ENCODE measurements around the gene RIPPLY1. TPM values are rescaled to one million over a fixed set of nuclear protein-coding genes. Genes with fewer than 3 reads are reported as not detected.

Gene RIPPLY1
- total RNA-seq, 1 experiment from 2014 or later, result 0.27 TPM

GRCh38 chrX:106894978-106895452 is 8.1 kb downstream of the RIPPLY1 start (continued):
- TF ChIP-seq RAD21 (IDR thresholded peaks at IDR 0.05; ENCODE audit: low read depth) (no peak), SP1 (IDR thresholded peaks at IDR 0.05; ENCODE audit: low read depth) (peak; percentile 43; the same call in 1 of the 2 replicates), MAX (IDR thresholded peaks at IDR 0.05) (0 out of 2 replicates have a peak, but pooled peaks have one; percentile 10), TCF7L2 (IDR thresholded peaks at IDR 0.05; ENCODE audit: borderline replicate concordance, extremely low read depth, insufficient read depth, insufficient read length) (peak; percentile 33), POLR2A (IDR thresholded peaks at IDR 0.05; ENCODE audit: borderline replicate concordance, extremely low read depth, insufficient read depth, insufficient read length) (no peak), EZH2phosphoT487 (IDR thresholded peaks at IDR 0.05; ENCODE audit: borderline replicate concordance) (no peak), ELF1 (IDR thresholded peaks at IDR 0.05; ENCODE audit: borderline replicate concordance, low read depth) (no peak), ZBTB33 (IDR thresholded peaks at IDR 0.05; ENCODE audit: extremely low read depth, insufficient replicate concordance, low read length) (no peak), YY1 (IDR thresholded peaks at IDR 0.05; ENCODE audit: extremely low read depth, insufficient replicate concordance, low read depth, low read length) (no peak)

- Histone ChIP-seq H2AFZ (ENCODE audit: low read depth, low read length, poor library complexity, severe bottlenecking) (peak overlapping the region; percentile 54), H3K4me2 (ENCODE audit: low read length) (peak overlapping the region; percentile 72), H4K20me1 (ENCODE audit: insufficient read depth) (no peaks in the 10 kb centered on the region), H3K4me1 (ENCODE audit: control insufficient read depth in 1 of 2, insufficient read depth in 2 of 2, low read length in 2 of 2) (peaks cover 19 to 47% of the 10 kb centered on the region in 2 experiments), H3K36me3 (ENCODE audit: control insufficient read depth in 1 of 2, insufficient read depth in 2 of 2, low read length in 2 of 2) (no peaks in the 10 kb centered on the region), H3K79me2 (ENCODE audit: insufficient read depth, low read length) (no peaks in the 10 kb centered on the region), H3K27ac (ENCODE audit: low read depth, low read length) (peak overlapping the region; percentile 79), H3K9ac (ENCODE audit: low read length) (peak overlapping the region; percentile 33), H3K27me3 (ENCODE audit: insufficient read depth, low read length) (no peaks in the 10 kb centered on the region), H3K9me3 (ENCODE audit: control insufficient read depth in 1 of 2, insufficient read depth in 1 of 2, low read depth in 1 of 2, low read length in 2 of 2) (no peaks in the 10 kb centered on the region), H3K9me2 (ENCODE audit: insufficient read depth) (no peaks in the 10 kb centered on the region), H3K4me3 (replicated peaks in 1 of 2; ENCODE audit: low read depth in 1 of 2, low read length in 2 of 2) (peak overlapping the region in 1 of 2 experiments; percentile 30; a peak in 1 of 4 replicates)
- BruUV-seq (replicated peaks), result no TSS peak
- POLR2A ChIA-PET, result interaction anchor here (1.4 kb wide), 1 partner anchor 66 kb away, joined by 3 read pairs; no protein-coding TSS in a partner anchor
- intact Hi-C loops (cut with micrococcal nuclease), result loop anchor here (1.0 to 10.0 kb wide), 7 partner anchors 59 to 1180 kb away; no protein-coding TSS in a partner anchor
- TF ChIP-seq ELF1 (IDR thresholded peaks at IDR 0.05; ENCODE audit: borderline replicate concordance, low read depth) (no peak), EGR1 (IDR thresholded peaks at IDR 0.05; ENCODE audit: low read depth) (no peak), SIN3A (IDR thresholded peaks at IDR 0.05; ENCODE audit: low read depth) (0 out of 2 replicates have a peak, but pooled peaks have one; percentile 12), JUND (IDR thresholded peaks at IDR 0.05) (no peak), CTCF (IDR thresholded peaks at IDR 0.05 in 2 of 3, conservative IDR thresholded peaks at IDR 0.05 in 1 of 3; ENCODE audit: borderline replicate concordance in 1 of 3, insufficient read depth in 1 of 3, low read depth in 2 of 3, low read length in 2 of 3) (peak; percentile 74 to 79 (median 75)), ZBTB33 (IDR thresholded peaks at IDR 0.05; ENCODE audit: extremely low read depth, insufficient replicate concordance, low read length) (no peak), POLR2AphosphoS5 (IDR thresholded peaks at IDR 0.05; ENCODE audit: low read depth, low read length) (0 out of 2 replicates have a peak, but pooled peaks have one; percentile 10), RAD21 (IDR thresholded peaks at IDR 0.05; ENCODE audit: low read depth) (peak; percentile 84)
- ATAC-seq (peak; percentile 79), DNase-seq (ENCODE audit: low read depth, low spot score) (peak; percentile 63)
- RAD21 ChIA-PET (ENCODE audit: low non-redundant PET in 1 of 2, low total read pairs in 2 of 2, uncharacterized antibody in 2 of 2, unreplicated experiment in 2 of 2), result interaction anchor here (0.8 to 1.4 kb wide), 2 partner anchors 65 kb away, joined by 4 to 7 read pairs; no protein-coding TSS in a partner anchor
- CTCF ChIA-PET, result interaction anchor here (0.7 to 3.5 kb wide), 9 partner anchors 11 to 778 kb away, joined by 3 to 28 read pairs (median 5); no protein-coding TSS in a partner anchor
Observed at GRCh38 chrX:106894392-106894909, 8.7 kb downstream of the RIPPLY1 start.

Measured in HCT116 (cell line).